GM21723 (cell line): ENCODE results near the gene TSR3.

Source experiments
- ATAC-seq: cut with Tn5 transposase; IDR thresholded peaks from one replicate; pipeline ENCODE4 v1.9.1; 2021; ENCODE audit warnings: mild to moderate bottlenecking, moderate library complexity; ENCODE audit not compliant: unreplicated experiment

Gene TSR3

DNA sequence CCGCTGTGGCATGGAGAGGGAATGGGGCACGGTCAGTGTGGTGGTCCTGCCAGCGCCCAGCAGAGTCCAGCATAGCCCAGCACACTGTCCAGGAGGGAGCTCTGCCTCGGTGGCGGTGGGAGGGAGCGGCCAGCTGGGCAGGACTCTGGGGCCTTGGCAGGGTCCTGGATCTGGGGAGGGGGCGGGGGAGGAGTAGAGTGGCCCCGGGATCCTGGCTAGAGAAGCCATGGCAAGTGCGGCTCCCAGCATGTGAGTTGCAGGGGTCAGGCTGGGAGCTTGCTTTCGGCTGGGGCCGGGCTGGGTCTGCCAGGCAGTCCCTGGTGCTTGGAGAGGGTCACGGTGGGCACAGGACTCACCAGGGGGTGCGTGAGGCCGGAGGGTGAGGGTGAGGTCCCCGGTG lies 3.9 kb upstream of the TSR3 start:
- ATAC-seq = no peak

- ATAC-seq = no peak
Observed at GRCh38 chr16:1354815-1355540, 3.3 kb upstream of the TSR3 start.

- ATAC-seq = peak; percentile 14
Observed at GRCh38 chr16:1351215-1351581, 480 bp downstream of the TSR3 start.

- ATAC-seq = no peak
Observed at GRCh38 chr16:1350691-1351090, 987 bp downstream of the TSR3 start.

DNA sequence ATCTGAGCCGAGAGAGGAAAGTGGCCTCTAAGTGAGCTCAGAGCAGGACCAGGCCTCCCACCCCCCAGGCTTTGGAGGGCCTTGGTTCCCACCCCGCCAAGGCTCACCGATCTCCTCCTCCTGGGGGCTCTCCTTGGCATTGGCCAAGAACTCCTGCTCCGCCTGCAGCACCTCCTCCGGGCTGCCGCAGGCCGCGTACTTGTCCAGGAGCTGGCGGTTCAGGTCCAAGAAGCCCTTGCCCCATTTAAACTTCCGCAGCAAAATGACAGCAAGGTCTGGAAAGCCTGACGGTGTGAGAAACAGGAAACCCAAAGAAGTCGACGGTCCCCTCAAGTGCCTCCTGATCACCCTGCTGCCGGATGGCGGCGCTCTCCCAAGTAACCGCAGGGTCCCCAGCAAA lies 1.7 kb downstream of the TSR3 start:
- ATAC-seq = no peak

GRCh38 chr16:1349351-1349750 lies 2.3 kb downstream of the TSR3 start:
- ATAC-seq = no peak

DNA sequence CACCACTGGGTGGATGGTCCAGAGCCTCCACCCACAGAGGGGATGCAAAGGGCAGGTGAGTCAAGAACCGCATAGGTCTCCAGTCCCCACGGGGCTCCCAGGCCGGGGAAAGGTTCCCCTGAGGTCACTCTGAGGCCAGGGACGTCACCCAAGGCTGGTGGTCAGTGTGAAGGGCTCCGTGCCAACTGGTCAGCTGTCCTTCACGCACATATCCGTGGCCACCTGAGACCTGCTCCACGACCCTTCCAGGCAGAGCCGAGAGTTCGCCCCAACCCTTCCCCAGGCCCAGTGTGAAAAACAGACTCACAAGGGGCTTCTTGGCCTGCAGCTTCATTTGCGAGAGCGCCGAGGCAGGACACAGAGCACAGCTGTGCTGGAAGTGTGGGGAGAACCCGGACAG lies 2.8 kb downstream of the TSR3 start:
- no peak for ATAC-seq

DNA sequence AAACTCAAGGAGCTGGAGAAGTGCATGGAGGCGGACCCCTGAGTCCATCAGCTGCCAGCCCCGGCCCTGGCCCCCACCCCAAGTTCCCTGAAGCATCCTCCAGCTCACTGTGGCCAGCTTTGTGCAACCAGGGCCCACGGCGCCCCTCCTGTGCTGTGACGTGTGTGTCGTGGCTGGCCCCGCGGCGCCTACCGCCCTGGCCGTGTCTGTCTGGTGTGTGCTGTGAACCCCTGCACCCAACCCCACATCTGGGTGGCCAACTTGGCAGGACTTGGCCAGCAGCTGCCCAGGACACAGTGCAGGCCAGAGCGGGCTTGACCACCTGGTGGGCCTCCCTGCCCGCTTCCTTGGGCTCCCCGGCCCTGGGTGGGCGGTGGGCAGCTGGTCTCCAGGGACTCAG lies 3.2 kb downstream of the TSR3 start:
- ATAC-seq = no peak

GRCh38 chr16:1347962-1348361 lies 3.7 kb downstream of the TSR3 start:
- ATAC-seq = no peak

GRCh38 chr16:1347286-1347855 lies 4.3 kb downstream of the TSR3 start:
- no peak for ATAC-seq

DNA sequence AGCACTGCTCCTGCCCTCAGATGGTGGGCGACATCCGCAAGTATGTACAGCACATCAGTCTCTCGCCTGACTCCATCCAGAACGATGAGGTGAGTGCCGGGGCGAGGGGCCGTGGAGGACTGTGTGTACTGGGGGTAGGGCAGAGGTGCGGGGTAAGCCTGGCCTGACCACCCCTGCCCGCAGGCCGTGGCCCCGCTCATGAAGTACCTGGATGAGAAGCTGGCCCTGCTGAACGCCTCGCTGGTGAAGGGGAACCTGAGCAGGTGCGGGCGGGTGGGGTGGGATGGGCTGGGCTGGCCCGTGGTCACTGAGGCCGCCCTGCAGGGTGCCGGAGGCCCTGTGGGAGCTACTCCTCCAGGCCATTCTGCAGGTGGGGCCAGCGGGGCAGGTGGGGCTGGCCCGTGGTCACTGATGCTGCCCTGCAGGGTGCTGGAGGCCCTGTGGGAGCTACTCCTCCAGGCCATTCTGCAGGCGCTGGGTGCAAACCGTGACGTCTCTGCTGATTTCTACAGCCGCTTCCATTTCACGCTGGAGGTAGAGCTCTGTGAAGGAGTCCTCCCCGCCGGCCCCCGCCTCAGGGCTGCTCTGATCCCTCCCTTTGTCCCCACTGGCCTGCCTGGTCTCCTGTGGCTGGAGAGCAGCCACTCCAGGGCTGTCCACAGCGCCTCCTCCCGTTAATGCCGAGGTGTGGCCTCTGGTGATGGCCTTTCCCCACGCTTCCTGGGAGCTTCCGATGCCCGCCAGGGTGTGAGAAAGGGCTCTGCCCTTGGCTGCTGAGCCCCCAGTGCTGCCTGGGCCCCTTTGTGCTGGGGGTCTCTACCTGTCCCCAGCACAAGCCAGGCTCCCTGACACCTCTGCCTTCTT lies 5.0 kb downstream of the TSR3 start:
- no peak for ATAC-seq

GRCh38 chr16:1345651-1346421 lies 5.8 kb downstream of the TSR3 start:
- ATAC-seq = no peak

DNA sequence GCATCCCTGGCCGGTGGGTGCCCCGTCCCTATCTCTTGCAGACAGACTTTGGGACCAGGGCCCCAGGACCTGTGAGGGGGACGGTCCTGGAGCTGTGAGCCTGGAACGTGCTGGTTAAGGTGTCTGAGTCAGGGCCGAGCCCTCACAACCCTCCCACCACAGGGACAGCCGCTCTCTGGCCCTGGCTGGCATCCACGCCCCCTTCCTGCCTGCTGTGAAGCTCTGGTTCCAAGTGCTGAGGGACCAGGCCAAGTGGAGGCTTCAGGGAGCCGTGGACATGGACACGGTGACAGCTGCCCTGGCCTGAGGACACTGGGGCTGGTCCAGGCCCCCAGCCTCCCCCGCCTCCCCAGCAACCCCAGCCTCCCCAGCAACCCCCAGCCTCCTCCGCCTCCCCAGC lies 6.6 kb downstream of the TSR3 start:
- ATAC-seq = no peak

GRCh38 chr16:1344499-1344898 lies 7.2 kb downstream of the TSR3 start:
- no peak for ATAC-seq

GRCh38 chr16:1343428-1344242 lies 8.0 kb downstream of the TSR3 start:
- no peak for ATAC-seq

GRCh38 chr16:1342526-1343427 lies 8.9 kb downstream of the TSR3 start:
- peak; percentile 79 for ATAC-seq

- no peak for ATAC-seq
Observed at GRCh38 chr16:1341495-1342420, 9.9 kb downstream of the TSR3 start.

DNA sequence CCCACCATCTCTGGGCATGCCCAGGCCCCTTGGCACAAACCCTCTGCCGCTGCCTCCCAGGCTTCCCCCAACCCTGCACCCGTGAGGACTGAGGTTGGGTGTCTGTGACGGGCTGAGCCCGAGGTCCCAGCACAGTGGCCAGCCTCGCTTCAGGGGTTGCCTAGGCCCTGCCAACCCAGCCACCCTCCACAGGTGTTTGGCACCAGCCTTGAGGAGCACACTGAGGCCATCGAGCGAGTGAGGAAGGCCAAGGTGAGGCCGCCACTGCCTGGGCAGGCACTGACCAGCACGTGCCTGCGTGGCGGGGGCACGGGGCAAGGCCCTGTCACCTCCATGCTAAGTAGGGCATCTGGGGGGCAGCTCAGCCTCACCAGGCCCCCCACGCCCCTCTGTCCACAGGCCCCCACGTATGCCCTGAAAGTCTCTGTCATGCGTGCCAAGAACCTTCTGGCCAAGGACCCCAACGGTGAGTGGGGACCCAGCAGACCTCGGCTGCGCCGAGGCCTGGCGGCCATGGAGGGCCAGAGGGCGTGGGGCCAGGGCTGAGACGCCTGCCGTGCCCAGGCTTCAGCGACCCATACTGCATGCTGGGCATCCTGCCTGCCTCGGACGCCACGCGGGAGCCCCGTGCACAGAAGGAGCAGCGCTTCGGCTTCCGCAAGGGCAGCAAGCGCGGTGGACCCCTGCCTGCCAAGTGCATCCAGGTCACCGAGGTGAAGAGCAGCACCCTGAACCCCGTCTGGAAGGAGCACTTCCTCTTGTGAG lies 10.8 kb downstream of the TSR3 start:
- no peak for ATAC-seq
